ENCODE results near the gene ZMYND8. TPM values are rescaled to one million over a fixed set of nuclear protein-coding genes. Genes with fewer than 3 reads are reported as not detected.

ZMYND8 gene
- polyA plus RNA-seq, 1 donor from 2014 or later = 16.8 TPM

DNA sequence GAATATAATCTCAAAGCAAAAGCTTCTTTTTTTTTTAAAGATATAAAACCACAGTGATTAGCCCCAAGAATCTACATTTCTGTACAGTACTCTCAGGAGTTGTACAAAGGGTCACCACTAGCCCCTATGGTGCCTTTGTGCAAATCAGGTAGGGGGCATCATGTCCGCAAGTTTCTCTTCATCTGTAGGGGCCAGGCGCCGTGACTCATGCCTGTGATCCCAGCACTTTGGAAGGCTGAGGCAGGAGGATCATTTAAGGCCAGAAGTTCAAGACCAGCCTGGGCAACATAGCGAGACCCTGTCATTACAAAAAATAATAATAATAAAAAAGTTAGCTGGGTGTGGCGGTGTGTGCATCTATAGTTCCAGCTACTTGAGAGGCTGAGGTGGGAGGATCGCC is 63.9 kb downstream of the ZMYND8 start:
- H3K9ac ChIP-seq (ENCODE audit: low read length) = no peak overlapping the region
- H3K79me2 ChIP-seq (replicated peaks; ENCODE audit: insufficient read depth, low read length) = no peaks in the 10 kb centered on the region
- no peak overlapping the region for H3K4me3 ChIP-seq (ENCODE audit: low read length)
- no peaks in the 10 kb centered on the region for H3K9me2 ChIP-seq (ENCODE audit: insufficient read depth, low read length)
- peaks cover 5% of the 10 kb centered on the region for H3K36me3 ChIP-seq (ENCODE audit: insufficient read depth, low read length)
- TF ChIP-seq, protein P1, sequence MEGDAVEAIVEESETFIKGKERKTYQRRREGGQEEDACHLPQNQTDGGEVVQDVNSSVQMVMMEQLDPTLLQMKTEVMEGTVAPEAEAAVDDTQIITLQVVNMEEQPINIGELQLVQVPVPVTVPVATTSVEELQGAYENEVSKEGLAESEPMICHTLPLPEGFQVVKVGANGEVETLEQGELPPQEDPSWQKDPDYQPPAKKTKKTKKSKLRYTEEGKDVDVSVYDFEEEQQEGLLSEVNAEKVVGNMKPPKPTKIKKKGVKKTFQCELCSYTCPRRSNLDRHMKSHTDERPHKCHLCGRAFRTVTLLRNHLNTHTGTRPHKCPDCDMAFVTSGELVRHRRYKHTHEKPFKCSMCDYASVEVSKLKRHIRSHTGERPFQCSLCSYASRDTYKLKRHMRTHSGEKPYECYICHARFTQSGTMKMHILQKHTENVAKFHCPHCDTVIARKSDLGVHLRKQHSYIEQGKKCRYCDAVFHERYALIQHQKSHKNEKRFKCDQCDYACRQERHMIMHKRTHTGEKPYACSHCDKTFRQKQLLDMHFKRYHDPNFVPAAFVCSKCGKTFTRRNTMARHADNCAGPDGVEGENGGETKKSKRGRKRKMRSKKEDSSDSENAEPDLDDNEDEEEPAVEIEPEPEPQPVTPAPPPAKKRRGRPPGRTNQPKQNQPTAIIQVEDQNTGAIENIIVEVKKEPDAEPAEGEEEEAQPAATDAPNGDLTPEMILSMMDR (IDR thresholded peaks at IDR 0.05; ENCODE audit: poor library complexity, severe bottlenecking) = no peak
- TF ChIP-seq POLR2AphosphoS5 (IDR thresholded peaks at IDR 0.05) = no peak
- no peak for TF ChIP-seq EZH2 (IDR thresholded peaks at IDR 0.05; ENCODE audit: borderline replicate concordance, insufficient read depth, low read length, poor library complexity, severe bottlenecking)
- TF ChIP-seq MXI1 (conservative IDR thresholded peaks at IDR 0.05; ENCODE audit: poor library complexity, severe bottlenecking) = no peak
- no peak for TF ChIP-seq RAD21 (conservative IDR thresholded peaks at IDR 0.05)
- no peak for TF ChIP-seq EP300 (conservative IDR thresholded peaks at IDR 0.05; ENCODE audit: poor library complexity, severe bottlenecking)
- TF ChIP-seq SMC3 (conservative IDR thresholded peaks at IDR 0.05; ENCODE audit: poor library complexity) = no peak
- TF ChIP-seq REST (IDR thresholded peaks at IDR 0.05; ENCODE audit: borderline replicate concordance) = no peak
- TF ChIP-seq TAF1 (IDR thresholded peaks at IDR 0.05; ENCODE audit: low read depth) = no peak
- H3F3A ChIP-seq (ENCODE audit: insufficient read depth, low read length, poor library complexity, severe bottlenecking) = no peaks in the 10 kb centered on the region
- H4K20me1 ChIP-seq (ENCODE audit: insufficient read depth) = no peaks in the 10 kb centered on the region
- no peaks in the 10 kb centered on the region for H3K27me3 ChIP-seq (ENCODE audit: insufficient read depth, low read depth, low read length)
- H2AFZ ChIP-seq (ENCODE audit: low read depth, low read length) = no peak overlapping the region
- no peak overlapping the region for H3K4me2 ChIP-seq (ENCODE audit: low read length)
- no peak overlapping the region for H3K27ac ChIP-seq (ENCODE audit: low read length)
- no peaks in the 10 kb centered on the region for H3K9me3 ChIP-seq (ENCODE audit: low read length)

DNA sequence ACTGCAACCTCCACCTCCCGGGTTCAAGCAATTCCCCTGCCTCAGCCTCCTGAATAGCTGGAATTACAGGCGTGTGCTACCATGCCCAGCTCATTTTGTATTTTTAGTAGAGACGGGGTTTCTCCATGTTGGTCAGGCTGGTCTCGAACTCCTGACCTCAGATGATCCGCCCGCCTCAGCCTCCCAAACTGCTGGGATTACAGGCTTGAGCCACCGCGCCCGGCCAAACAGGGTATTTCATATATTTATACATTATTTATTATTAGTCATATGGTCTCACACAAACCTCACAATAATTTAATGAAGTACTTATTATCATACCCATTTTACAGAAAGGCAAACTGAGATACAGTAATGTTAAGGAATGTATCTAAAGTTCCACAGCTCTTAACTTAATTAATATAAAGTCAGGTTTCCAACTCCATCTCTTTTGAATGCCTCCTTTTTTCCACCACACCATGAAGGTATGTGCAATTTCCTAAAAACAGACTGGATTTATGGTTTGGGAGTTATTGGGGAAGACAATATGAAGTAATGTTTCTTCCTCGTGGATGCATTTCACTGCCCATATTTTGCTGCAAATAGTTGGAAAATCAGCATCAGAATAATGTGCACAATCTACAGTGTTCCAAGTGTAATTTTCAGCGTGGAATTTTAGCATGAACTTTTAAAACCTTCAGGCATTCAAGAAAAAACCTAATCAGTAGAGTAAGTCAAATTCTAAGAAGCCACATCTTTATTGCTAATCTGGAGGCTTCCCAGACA is 65.7 kb downstream of the ZMYND8 start:
- no peak overlapping the region for H2AFZ ChIP-seq (ENCODE audit: low read depth, low read length)
- no peaks in the 10 kb centered on the region for H3K79me2 ChIP-seq (replicated peaks; ENCODE audit: insufficient read depth, low read length)
- no peak overlapping the region for H3K4me2 ChIP-seq (ENCODE audit: low read length)
- no peak overlapping the region for H3K9ac ChIP-seq (ENCODE audit: low read length)
- H3K9me3 ChIP-seq (ENCODE audit: low read length) = no peaks in the 10 kb centered on the region
- H3K9me2 ChIP-seq (ENCODE audit: insufficient read depth, low read length) = no peaks in the 10 kb centered on the region
- no peaks in the 10 kb centered on the region for H4K20me1 ChIP-seq (ENCODE audit: insufficient read depth)
- H3K27me3 ChIP-seq (ENCODE audit: insufficient read depth, low read depth, low read length) = no peaks in the 10 kb centered on the region
- H3F3A ChIP-seq (ENCODE audit: insufficient read depth, low read length, poor library complexity, severe bottlenecking) = no peaks in the 10 kb centered on the region
- H3K27ac ChIP-seq (ENCODE audit: low read length) = no peak overlapping the region
- no peak overlapping the region for H3K4me3 ChIP-seq (ENCODE audit: low read length)
- H3K36me3 ChIP-seq (ENCODE audit: insufficient read depth, low read length) = peaks cover 5% of the 10 kb centered on the region
- TF ChIP-seq, protein P1 (IDR thresholded peaks at IDR 0.05; ENCODE audit: poor library complexity, severe bottlenecking) = no peak
- no peak for TF ChIP-seq EZH2 (IDR thresholded peaks at IDR 0.05; ENCODE audit: borderline replicate concordance, insufficient read depth, low read length, poor library complexity, severe bottlenecking)
- no peak for TF ChIP-seq EP300 (conservative IDR thresholded peaks at IDR 0.05; ENCODE audit: poor library complexity, severe bottlenecking)
- TF ChIP-seq TAF1 (IDR thresholded peaks at IDR 0.05; ENCODE audit: low read depth) = no peak
- TF ChIP-seq SMC3 (conservative IDR thresholded peaks at IDR 0.05; ENCODE audit: poor library complexity) = no peak
- TF ChIP-seq RAD21 (conservative IDR thresholded peaks at IDR 0.05) = no peak
- no peak for TF ChIP-seq REST (IDR thresholded peaks at IDR 0.05; ENCODE audit: borderline replicate concordance)
